Peyer's patch (tissue), 4 donors: ENCODE results near the gene BTBD16. TPM values are rescaled to one million over a fixed set of nuclear protein-coding genes. Genes with fewer than 3 reads are reported as not detected.

Experiments used
- DNase-seq, 3 donors: peaks; one replicate each; pipeline ENCODE4 v3.0.0-alpha.2; 2017 to 2019
- H3K27ac ChIP-seq, 4 donors: fragments of 200-600 bp; sonication (generic); one replicate each; pipeline ENCODE4 v1.5.1; 2016 to 2019
- H3K27me3 ChIP-seq, 2 donors: fragments of 200-600 bp; sonication (generic); one replicate each; pipeline ENCODE4 v1.5.1; 2019
- H3K36me3 ChIP-seq, 3 donors: fragments of 200-600 bp; sonication (generic); one replicate each; pipeline ENCODE4 v1.5.1; 2016 to 2019
- H3K4me1 ChIP-seq, 4 donors: fragments of 200-600 bp; sonication (generic); one replicate each; pipeline ENCODE4 v1.5.1; 2016 to 2019
- H3K4me3 ChIP-seq, 4 donors: fragments of 200-600 bp; sonication (generic); 1 replicate in 3 of 4; 2 replicates in 1 of 4; pipeline ENCODE4 v1.5.1; 2016 to 2019; ENCODE audit warnings: mild to moderate bottlenecking in 1 of 4
- H3K9me3 ChIP-seq, 4 donors: fragments of 200-600 bp; sonication (generic); one replicate each; pipeline ENCODE4 v1.5.1; 2016 to 2019; ENCODE audit warnings: mild to moderate bottlenecking in 1 of 4
- CTCF ChIP-seq, 6 experiments: fragments of 450-650 bp in 4 of 6; fragments of 200-600 bp in 2 of 6; sonication (generic) in 1 of 6; IDR thresholded peaks; one replicate each; pipeline ENCODE4 v1.5.1; 2017 to 2019; ENCODE audit warnings: antibody characterized with exemption in 6 of 6, mild to moderate bottlenecking in 3 of 6, moderate library complexity in 1 of 6
- POLR2A ChIP-seq, 2 donors: fragments of 450-650 bp; IDR thresholded peaks; one replicate each; pipeline ENCODE4 v1.5.1; 2017; ENCODE audit warnings: antibody characterized with exemption in 2 of 2, mild to moderate bottlenecking in 2 of 2, moderate library complexity in 2 of 2
- total RNA-seq, 4 donors: library from RNA; depleted of rRNA; stranded (reverse); fragments of >200 nt; gene quantifications; one replicate each; pipeline ENCODE4 v1.1.0, GENCODE V29; 2016

BTBD16 gene
- total RNA-seq, 4 donors from 2014 or later = not detected

- peaks cover 0 to 2% (median 0%) of the 10 kb centered on the region in 4 donors for H3K4me1 ChIP-seq
Observed at GRCh38 chr10:122296363-122297120, 25.4 kb downstream of the BTBD16 start.

GRCh38 chr10:122297583-122297982 is 26.5 kb downstream of the BTBD16 start:
- DNase-seq = no peak
- TF ChIP-seq CTCF (IDR thresholded peaks at IDR 0.05) = no peak
- H3K36me3 ChIP-seq = no peaks in the 10 kb centered on the region

More at GRCh38 chr10:122296363-122297120, 25.4 kb downstream of the BTBD16 start:
- no peaks in the 10 kb centered on the region for H3K9me3 ChIP-seq
- H3K27ac ChIP-seq = no peak overlapping the region
- no peak for DNase-seq
- H3K27me3 ChIP-seq = no peaks in the 10 kb centered on the region
- no peaks in the 10 kb centered on the region for H3K36me3 ChIP-seq
- no peak overlapping the region for H3K4me3 ChIP-seq
- no peak for TF ChIP-seq CTCF (IDR thresholded peaks at IDR 0.05)
- TF ChIP-seq POLR2A (IDR thresholded peaks at IDR 0.05) = no peak

GRCh38 chr10:122298206-122298597 is 27.1 kb downstream of the BTBD16 start:
- DNase-seq = no peak
- TF ChIP-seq POLR2A (IDR thresholded peaks at IDR 0.05) (no peak), CTCF (IDR thresholded peaks at IDR 0.05) (no peak)
- Histone ChIP-seq H3K27me3 (no peaks in the 10 kb centered on the region), H3K27ac (no peak overlapping the region), H3K9me3 (no peaks in the 10 kb centered on the region), H3K4me3 (no peak overlapping the region), H3K4me1 (peaks cover 0 to 2% (median 0%) of the 10 kb centered on the region in 4 donors), H3K36me3 (no peaks in the 10 kb centered on the region)

More at GRCh38 chr10:122297583-122297982, 26.5 kb downstream of the BTBD16 start:
- Histone ChIP-seq H3K4me3 (no peak overlapping the region), H3K9me3 (no peaks in the 10 kb centered on the region), H3K27me3 (no peaks in the 10 kb centered on the region), H3K27ac (no peak overlapping the region), H3K4me1 (peaks cover 0 to 2% (median 0%) of the 10 kb centered on the region in 4 donors)

- peak overlapping the region in 2 of 4 donors; percentile 8 to 37 for H3K4me3 ChIP-seq
- no peaks in the 10 kb centered on the region for H3K9me3 ChIP-seq
- TF ChIP-seq CTCF (IDR thresholded peaks at IDR 0.05) (peak; percentile 47 to 97 (median 88)), POLR2A (IDR thresholded peaks at IDR 0.05) (no peak)
Observed at GRCh38 chr10:122298598-122299301, 27.7 kb downstream of the BTBD16 start.

GRCh38 chr10:122299423-122300075 is 28.5 kb downstream of the BTBD16 start:
- Histone ChIP-seq H3K4me3 (no peak overlapping the region), H3K36me3 (no peaks in the 10 kb centered on the region), H3K9me3 (no peaks in the 10 kb centered on the region), H3K4me1 (peaks cover 0 to 2% (median 0%) of the 10 kb centered on the region in 4 donors), H3K27me3 (no peaks in the 10 kb centered on the region), H3K27ac (no peak overlapping the region)
- TF ChIP-seq POLR2A (IDR thresholded peaks at IDR 0.05) = no peak
- no peak for TF ChIP-seq CTCF (IDR thresholded peaks at IDR 0.05)
- DNase-seq = no peak

More at GRCh38 chr10:122298598-122299301, 27.7 kb downstream of the BTBD16 start:
- Histone ChIP-seq H3K36me3 (no peaks in the 10 kb centered on the region), H3K27me3 (no peaks in the 10 kb centered on the region), H3K4me1 (peaks cover 0 to 2% (median 0%) of the 10 kb centered on the region in 4 donors), H3K27ac (no peak overlapping the region)
- DNase-seq = peak; percentile 46 to 84 (median 77)
